Lower lobe of right lung (tissue), 2 donors: Measurements from ENCODE around the gene PPM1H. TPM values are rescaled to one million over a fixed set of nuclear protein-coding genes. Genes with fewer than 3 reads are reported as not detected.

ENCODE experiments used
- ATAC-seq, 2 donors: fragments of 200-7000 bp; cut with Tn5 transposase; one replicate each; pipeline ENCODE4 v1.9.1; 2020 to 2022; ENCODE audit warnings: mild to moderate bottlenecking in 2 of 2, moderate library complexity in 2 of 2
- DNase-seq: peaks from one replicate; pipeline ENCODE4 v3.0.0-alpha.2; 2020
- H3K27ac ChIP-seq: fragments of 200-600 bp; one replicate; pipeline ENCODE4 v1.8.0; 2022
- H3K27me3 ChIP-seq: fragments of 200-600 bp; one replicate; pipeline ENCODE4 v1.8.0; 2022; ENCODE audit warnings: low read depth
- H3K36me3 ChIP-seq: fragments of 200-600 bp; one replicate; pipeline ENCODE4 v1.8.0; 2022; ENCODE audit warnings: mild to moderate bottlenecking
- H3K4me1 ChIP-seq: fragments of 200-600 bp; one replicate; pipeline ENCODE4 v1.8.0; 2022
- H3K4me3 ChIP-seq: fragments of 200-600 bp; one replicate; pipeline ENCODE4 v1.8.0; 2022; ENCODE audit warnings: mild to moderate bottlenecking
- H3K9me3 ChIP-seq: fragments of 200-600 bp; one replicate; pipeline ENCODE4 v1.8.0; 2022
- CTCF ChIP-seq: fragments of 200-600 bp; IDR thresholded peaks from one replicate; pipeline ENCODE4 v1.8.0; 2022; ENCODE audit warnings: antibody characterized with exemption, mild to moderate bottlenecking
- intact Hi-C: fragments of 100-400 bp; cut with DNase I; formaldehyde crosslinking; loops from one replicate; pipeline ENCODE4 v1.11.0; 2022
- total RNA-seq: library from RNA; stranded (reverse); fragmentation: NEBNext Ultra II Directional; extraction: Animal tissue kit (Norgen Biotek cat#: 25700); gene quantifications from one replicate; pipeline ENCODE4 v1.2.1, GENCODE V29; 2021
- donor health status: DM: no; HTN: yes; CAD: no; lungs with severe emphysema.

The PPM1H gene
- total RNA-seq, 1 donor from 2014 or later = 6.8 TPM

- ATAC-seq (no peak), DNase-seq (no peak)
- Histone ChIP-seq H3K27me3 (no peaks in the 10 kb centered on the region), H3K4me3 (no peak overlapping the region), H3K27ac (no peak overlapping the region), H3K9me3 (no peaks in the 10 kb centered on the region), H3K36me3 (no peaks in the 10 kb centered on the region), H3K4me1 (no peaks in the 10 kb centered on the region)
- TF ChIP-seq CTCF = no peak
- intact Hi-C loops = no loop called here
These were observed 27.9 kb downstream of the PPM1H start for GRCh38 chr12:62907078-62907477.

- no peak overlapping the region for H3K4me3 ChIP-seq
- no peak overlapping the region for H3K27ac ChIP-seq
- intact Hi-C loops = no loop called here
- no peaks in the 10 kb centered on the region for H3K4me1 ChIP-seq
- ATAC-seq = no peak
- TF ChIP-seq CTCF = no peak
- DNase-seq = no peak
- no peaks in the 10 kb centered on the region for H3K36me3 ChIP-seq
- no peaks in the 10 kb centered on the region for H3K27me3 ChIP-seq
- H3K9me3 ChIP-seq = no peaks in the 10 kb centered on the region
These were observed 31.8 kb downstream of the PPM1H start for GRCh38 chr12:62903151-62903550.

GRCh38 chr12:62900686-62901272, 34.2 kb downstream of the PPM1H start:
- Histone ChIP-seq H3K36me3 (no peaks in the 10 kb centered on the region), H3K4me1 (no peaks in the 10 kb centered on the region), H3K27ac (no peak overlapping the region), H3K9me3 (no peaks in the 10 kb centered on the region), H3K27me3 (no peaks in the 10 kb centered on the region), H3K4me3 (no peak overlapping the region)
- ATAC-seq (no peak), DNase-seq (no peak)
- intact Hi-C loops = no loop called here
- no peak for TF ChIP-seq CTCF

- H3K9me3 ChIP-seq = no peaks in the 10 kb centered on the region
- no peaks in the 10 kb centered on the region for H3K27me3 ChIP-seq
- DNase-seq (no peak), ATAC-seq (no peak)
- H3K4me1 ChIP-seq = no peaks in the 10 kb centered on the region
- no peak overlapping the region for H3K4me3 ChIP-seq
- no peak for TF ChIP-seq CTCF
- H3K27ac ChIP-seq = no peak overlapping the region
- no peaks in the 10 kb centered on the region for H3K36me3 ChIP-seq
- intact Hi-C loops = no loop called here
These were observed 35.2 kb downstream of the PPM1H start for GRCh38 chr12:62899568-62900390.

- intact Hi-C loops = no loop called here
- Histone ChIP-seq H3K27me3 (no peaks in the 10 kb centered on the region), H3K4me3 (no peak overlapping the region), H3K4me1 (no peaks in the 10 kb centered on the region), H3K27ac (no peak overlapping the region), H3K9me3 (no peaks in the 10 kb centered on the region), H3K36me3 (no peaks in the 10 kb centered on the region)
- no peak for TF ChIP-seq CTCF
- no peak for ATAC-seq
- no peak for DNase-seq
These were observed 36.4 kb downstream of the PPM1H start for GRCh38 chr12:62898526-62898925.
